ENCODE results near the gene MAFB. TPM values are rescaled to one million over a fixed set of nuclear protein-coding genes. Genes with fewer than 3 reads are reported as not detected.

The MAFB gene
- total RNA-seq, 2 experiments from 2014 or later: 3.3 to 3.7 TPM

- no peak for ATAC-seq (ENCODE audit: poor library complexity)
- Histone ChIP-seq H3K4me3 (ENCODE audit: low read length) (no peak overlapping the region), H3K9me3 (ENCODE audit: control insufficient read depth in 1 of 2, insufficient read depth in 1 of 2, low read length in 2 of 2) (no peaks in the 10 kb centered on the region), H3K27me3 (ENCODE audit: control insufficient read depth in 1 of 2, insufficient read depth in 2 of 2, low read length in 2 of 2) (peaks cover 0 to 2% of the 10 kb centered on the region in 2 experiments), H3K4me1 (ENCODE audit: insufficient read depth, low read length) (no peaks in the 10 kb centered on the region), H3K36me3 (ENCODE audit: insufficient read depth, low read length) (no peaks in the 10 kb centered on the region), H3K27ac (ENCODE audit: low read depth in 1 of 2, low read length in 2 of 2) (no peak overlapping the region)
- intact Hi-C loops (cut with DNase I, micrococcal nuclease): no loop called here
- Mint-ChIP-seq H3K4me1 (ENCODE audit: low read depth) (no peaks in the 10 kb centered on the region), H3K36me3 (ENCODE audit: low read depth) (no peaks in the 10 kb centered on the region), H3K27ac (no peak overlapping the region), H3K27me3 (peaks cover 15% of the 10 kb centered on the region), H3K9me3 (no peaks in the 10 kb centered on the region), H3K4me3 (no peak overlapping the region)
- no peak for DNase-seq
- ChIA-PET CTCF (no interaction called here), POLR2A (no interaction called here)
- no peak for TF ChIP-seq CTCF (IDR thresholded peaks at IDR 0.05)
Measured at GRCh38 chr20:40639132-40639531, 49.9 kb downstream of the MAFB start.

GRCh38 chr20:40638414-40638813, 50.6 kb downstream of the MAFB start:
- Mint-ChIP-seq H3K27me3 (peaks cover 15% of the 10 kb centered on the region), H3K27ac (no peak overlapping the region), H3K36me3 (ENCODE audit: low read depth) (no peaks in the 10 kb centered on the region), H3K4me1 (ENCODE audit: low read depth) (no peaks in the 10 kb centered on the region), H3K9me3 (no peaks in the 10 kb centered on the region), H3K4me3 (no peak overlapping the region)
- ATAC-seq (ENCODE audit: poor library complexity) (no peak), DNase-seq (no peak)
- H3K36me3 ChIP-seq (ENCODE audit: insufficient read depth, low read length): no peaks in the 10 kb centered on the region
- ChIA-PET POLR2A (no interaction called here), CTCF (interaction anchor here (1.5 kb wide), 1 partner anchor 9 kb away, joined by 3 read pairs; no protein-coding TSS in a partner anchor)
- H3K9me3 ChIP-seq (ENCODE audit: control insufficient read depth in 1 of 2, insufficient read depth in 1 of 2, low read length in 2 of 2): no peaks in the 10 kb centered on the region
- no peaks in the 10 kb centered on the region for H3K4me1 ChIP-seq (ENCODE audit: insufficient read depth, low read length)
- no peak overlapping the region for H3K27ac ChIP-seq (ENCODE audit: low read depth in 1 of 2, low read length in 2 of 2)
- H3K4me3 ChIP-seq (ENCODE audit: low read length): no peak overlapping the region
- H3K27me3 ChIP-seq (ENCODE audit: control insufficient read depth in 1 of 2, insufficient read depth in 2 of 2, low read length in 2 of 2): peaks cover 0 to 2% of the 10 kb centered on the region in 2 experiments
- intact Hi-C loops (cut with DNase I, micrococcal nuclease): no loop called here
- no peak for TF ChIP-seq CTCF (IDR thresholded peaks at IDR 0.05)

- H3K27me3 Mint-ChIP-seq: peaks cover 15% of the 10 kb centered on the region
- no peak for TF ChIP-seq CTCF (IDR thresholded peaks at IDR 0.05)
- no peak overlapping the region for H3K27ac Mint-ChIP-seq
- intact Hi-C loops (cut with DNase I, micrococcal nuclease): no loop called here
- CTCF ChIA-PET: interaction anchor here (1.5 kb wide), 1 partner anchor 8 kb away, joined by 3 read pairs; no protein-coding TSS in a partner anchor
- DNase-seq (no peak), ATAC-seq (ENCODE audit: poor library complexity) (no peak)
- no peaks in the 10 kb centered on the region for H3K9me3 Mint-ChIP-seq
- no peaks in the 10 kb centered on the region for H3K36me3 Mint-ChIP-seq (ENCODE audit: low read depth)
- H3K36me3 ChIP-seq (ENCODE audit: insufficient read depth, low read length): no peaks in the 10 kb centered on the region
- no peaks in the 10 kb centered on the region for H3K9me3 ChIP-seq (ENCODE audit: control insufficient read depth in 1 of 2, insufficient read depth in 1 of 2, low read length in 2 of 2)
- H3K4me1 ChIP-seq (ENCODE audit: insufficient read depth, low read length): no peaks in the 10 kb centered on the region
- peaks cover 0 to 4% of the 10 kb centered on the region in 2 experiments for H3K27me3 ChIP-seq (ENCODE audit: control insufficient read depth in 1 of 2, insufficient read depth in 2 of 2, low read length in 2 of 2)
- H3K4me3 Mint-ChIP-seq: no peak overlapping the region
- no peak overlapping the region for H3K27ac ChIP-seq (ENCODE audit: low read depth in 1 of 2, low read length in 2 of 2)
- no peak overlapping the region for H3K4me3 ChIP-seq (ENCODE audit: low read length)
- H3K4me1 Mint-ChIP-seq (ENCODE audit: low read depth): no peaks in the 10 kb centered on the region
- POLR2A ChIA-PET: no interaction called here
Measured at GRCh38 chr20:40637176-40637575, 51.9 kb downstream of the MAFB start.
